Fibroblast of lung (primary cell): ENCODE measurements around the gene C2. TPM values are rescaled to one million over a fixed set of nuclear protein-coding genes. Genes with fewer than 3 reads are reported as not detected.

Experiments
- DNase-seq, 2 donors: peaks; one replicate each; pipeline versions ENCODE4 v3.0.0 to v3.0.0-alpha.2; 2010; ENCODE audit warnings: low read depth in 2 of 2
- H2AFZ ChIP-seq: 2 replicates; pipeline ENCODE4 v1.5.1; 2012; ENCODE audit warnings: low read length, control low read depth, inconsistent platforms
- H3K27ac ChIP-seq: 2 replicates; pipeline ENCODE4 v1.5.1; 2011; ENCODE audit warnings: low read length, control low read depth; ENCODE audit not compliant: insufficient read depth
- H3K27me3 ChIP-seq: 2 replicates; pipeline ENCODE4 v1.5.1; 2011; ENCODE audit warnings: mild to moderate bottlenecking, low read length; ENCODE audit not compliant: control insufficient read depth, insufficient read depth
- H3K36me3 ChIP-seq: 2 replicates; pipeline ENCODE4 v1.5.1; 2011; ENCODE audit warnings: low read length; ENCODE audit not compliant: control insufficient read depth, insufficient read depth
- H3K4me1 ChIP-seq: 2 replicates; pipeline ENCODE4 v1.5.1; 2011; ENCODE audit warnings: low read length; ENCODE audit not compliant: control insufficient read depth, insufficient read depth; ENCODE audit errors: extremely low read depth
- H3K4me2 ChIP-seq: 2 replicates; pipeline ENCODE4 v1.5.1; 2011; ENCODE audit warnings: low read length, control low read depth; ENCODE audit not compliant: insufficient read depth; ENCODE audit errors: extremely low read depth
- H3K4me3 ChIP-seq, 4 experiments: fragments of 200-600 bp in 1 of 4; sonication (generic) in 1 of 4; replicated peaks in 1 of 4; 2 replicates each; pipeline ENCODE4 v1.5.1; 2011 to 2016; ENCODE audit warnings: low read length in 4 of 4, low read depth in 3 of 4, mild to moderate bottlenecking in 3 of 4, control low read depth in 2 of 4, inconsistent platforms in 1 of 4, mixed read lengths in 1 of 4; ENCODE audit not compliant: insufficient read depth in 1 of 4; ENCODE audit errors: control extremely low read depth in 1 of 4
- H3K79me2 ChIP-seq: 2 replicates; pipeline ENCODE4 v1.5.1; 2012; ENCODE audit warnings: mild to moderate bottlenecking, low read length, inconsistent platforms; ENCODE audit not compliant: control insufficient read depth, insufficient read depth
- H3K9ac ChIP-seq: 2 replicates; pipeline ENCODE4 v1.5.1; 2011; ENCODE audit warnings: mild to moderate bottlenecking, low read length, control low read depth; ENCODE audit not compliant: insufficient read depth
- H3K9me3 ChIP-seq: 2 replicates; pipeline ENCODE4 v1.5.1; 2012; ENCODE audit warnings: low read depth, low read length; ENCODE audit not compliant: control insufficient read depth, insufficient read depth
- H4K20me1 ChIP-seq: 2 replicates; pipeline ENCODE4 v1.5.1; 2011; ENCODE audit warnings: low read length; ENCODE audit not compliant: control insufficient read depth, insufficient read depth; ENCODE audit errors: extremely low read depth
- CTCF ChIP-seq, 2 donors: IDR thresholded peaks in 1 of 2; conservative IDR thresholded peaks in 1 of 2; 1 replicate in 1 of 2; 2 replicates in 1 of 2; pipeline ENCODE4 v1.5.1; 2011 to 2012; ENCODE audit warnings: low read length in 2 of 2, control low read depth in 1 of 2, inconsistent platforms in 1 of 2, low read depth in 1 of 2, mild to moderate bottlenecking in 1 of 2
- EZH2 ChIP-seq: IDR thresholded peaks from 2 replicates; pipeline ENCODE4 v1.5.1; 2012; ENCODE audit warnings: low read length, control low read depth, mild to moderate bottlenecking; ENCODE audit errors: missing control alignments
- polyA plus RNA-seq, 2 donors: library from polyadenylated mRNA; depleted of rRNA in 1 of 2; stranded (reverse) in 1 of 2; unstranded in 1 of 2; fragments of >200 nt; gene quantifications; 2 replicates each; pipeline ENCODE4 v1.2.1, GENCODE V29; 2011 to 2012; ENCODE audit warnings: missing spikeins in 1 of 2
- total RNA-seq: library from RNA; depleted of rRNA; stranded (reverse); fragments of >200 nt; gene quantifications from 2 replicates; pipeline ENCODE4 v1.2.1, GENCODE V29; 2014

The C2 gene
- total and polyA plus RNA-seq, 2 donors (not counting 1 experiment from before 2014, with no cell fraction given): 7.6 to 16.8 TPM

- H3K36me3 ChIP-seq: peaks cover 20% of the 10 kb centered on the region
- H3K9ac ChIP-seq: no peak overlapping the region
- no peaks in the 10 kb centered on the region for H3K9me3 ChIP-seq
- H2AFZ ChIP-seq: no peak overlapping the region
- no peak for DNase-seq
- peaks cover 23% of the 10 kb centered on the region for H3K79me2 ChIP-seq
- TF ChIP-seq CTCF (conservative IDR thresholded peaks at IDR 0.05 in 1 of 2, IDR thresholded peaks at IDR 0.05 in 1 of 2; ENCODE audit: low read depth in 1 of 2, low read length in 2 of 2) (no peak), EZH2 (no peak)
- no peaks in the 10 kb centered on the region for H4K20me1 ChIP-seq
- H3K4me3 ChIP-seq: no peak overlapping the region
- no peak overlapping the region for H3K4me2 ChIP-seq
- H3K27ac ChIP-seq: no peak overlapping the region
- no peaks in the 10 kb centered on the region for H3K27me3 ChIP-seq
- H3K4me1 ChIP-seq: peaks cover 3% of the 10 kb centered on the region
These were observed 34.1 kb downstream of the C2 start for GRCh38 chr6:31961616-31962015.

- Histone ChIP-seq H3K36me3 (peaks cover 24% of the 10 kb centered on the region), H3K9me3 (no peaks in the 10 kb centered on the region)
These were observed 36.4 kb downstream of the C2 start for GRCh38 chr6:31963921-31964320.

DNA sequence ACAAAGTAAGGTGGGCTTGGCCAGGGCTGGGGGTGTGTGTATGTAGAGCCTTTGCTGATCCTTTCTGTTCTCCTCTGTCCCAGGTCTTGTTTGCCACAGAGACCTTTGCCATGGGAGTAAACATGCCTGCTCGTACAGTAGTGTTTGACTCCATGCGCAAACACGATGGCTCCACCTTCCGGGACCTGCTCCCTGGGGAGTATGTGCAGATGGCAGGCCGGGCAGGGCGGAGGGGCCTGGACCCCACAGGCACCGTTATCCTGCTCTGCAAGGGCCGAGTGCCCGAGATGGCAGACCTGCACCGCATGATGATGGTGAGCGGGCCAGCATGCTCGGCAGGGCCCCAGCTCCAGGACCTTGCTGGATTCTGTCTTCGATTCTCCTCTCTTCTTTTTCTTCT, 38.2 kb downstream of the C2 start:
- no peak overlapping the region for H2AFZ ChIP-seq
- H3K36me3 ChIP-seq: peaks cover 39% of the 10 kb centered on the region
- no peak overlapping the region for H3K27ac ChIP-seq

More at GRCh38 chr6:31963921-31964320, 36.4 kb downstream of the C2 start:
- DNase-seq: no peak
- no peaks in the 10 kb centered on the region for H3K4me1 ChIP-seq
- H3K9ac ChIP-seq: no peak overlapping the region
- TF ChIP-seq EZH2: no peak
- no peak for TF ChIP-seq CTCF (conservative IDR thresholded peaks at IDR 0.05 in 1 of 2, IDR thresholded peaks at IDR 0.05 in 1 of 2; ENCODE audit: low read depth in 1 of 2, low read length in 2 of 2)
- H4K20me1 ChIP-seq: no peaks in the 10 kb centered on the region
- H3K79me2 ChIP-seq: peaks cover 5% of the 10 kb centered on the region
- H3K4me3 ChIP-seq: no peak overlapping the region
- no peak overlapping the region for H2AFZ ChIP-seq
- no peak overlapping the region for H3K27ac ChIP-seq
- no peak overlapping the region for H3K4me2 ChIP-seq
- no peaks in the 10 kb centered on the region for H3K27me3 ChIP-seq

More for the DNA sequence above, 38.2 kb downstream of the C2 start:
- H3K9ac ChIP-seq: no peak overlapping the region
- no peak for DNase-seq
- H3K4me2 ChIP-seq: no peak overlapping the region
- no peaks in the 10 kb centered on the region for H3K9me3 ChIP-seq
- peaks cover 8% of the 10 kb centered on the region for H3K4me1 ChIP-seq
- H3K4me3 ChIP-seq: no peak overlapping the region
- H3K27me3 ChIP-seq: no peaks in the 10 kb centered on the region
- TF ChIP-seq CTCF (conservative IDR thresholded peaks at IDR 0.05 in 1 of 2, IDR thresholded peaks at IDR 0.05 in 1 of 2; ENCODE audit: low read depth in 1 of 2, low read length in 2 of 2) (no peak), EZH2 (no peak)
- no peaks in the 10 kb centered on the region for H4K20me1 ChIP-seq
- peaks cover 8% of the 10 kb centered on the region for H3K79me2 ChIP-seq
